Stimulated activated CD8-positive, alpha-beta memory T cell treated with anti-CD3 and anti-CD28 coated beads, Interleukin-4, amount 100 ng/mL, for 24 hours (primary cell): ENCODE measurements around the gene DHX32.
A peak's percentile ranks its signal among the peaks of the same experiment; 100 is the strongest.
"Not testable (repeated sequence)": the region's sequence is repeated elsewhere in the genome, so short reads cannot be mapped to it uniquely, and the experiment has no call there.

ENCODE experiments used
- DNase-seq: peaks from one replicate; pipeline ENCODE4 v3.0.0-alpha.2; 2020; ENCODE audit warnings: low read depth

DHX32 gene

GRCh38 chr10:125895130-125896087 lies 14.3 kb upstream of the DHX32 start:
- DNase-seq: peak; percentile 4

DNA sequence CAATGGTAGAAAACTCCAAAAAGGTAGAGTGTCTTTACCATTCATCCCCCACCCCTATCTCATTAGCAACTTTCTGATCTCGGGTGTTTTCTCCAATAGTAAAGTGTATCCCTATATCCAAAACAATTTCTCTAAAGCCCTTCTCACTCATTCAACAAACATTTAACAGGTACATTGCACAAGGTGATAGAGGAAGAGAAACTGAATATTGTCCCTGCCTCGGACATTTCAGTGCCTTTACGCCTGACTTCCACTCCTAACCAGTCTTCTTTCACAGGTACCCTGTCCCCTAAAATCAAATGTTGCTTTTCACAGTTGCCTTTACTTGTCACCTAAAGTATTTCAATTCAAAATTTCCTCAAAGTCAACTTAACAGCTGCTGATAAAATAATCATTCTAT lies 13.1 kb upstream of the DHX32 start:
- DNase-seq: not testable (repeated sequence)

DNA sequence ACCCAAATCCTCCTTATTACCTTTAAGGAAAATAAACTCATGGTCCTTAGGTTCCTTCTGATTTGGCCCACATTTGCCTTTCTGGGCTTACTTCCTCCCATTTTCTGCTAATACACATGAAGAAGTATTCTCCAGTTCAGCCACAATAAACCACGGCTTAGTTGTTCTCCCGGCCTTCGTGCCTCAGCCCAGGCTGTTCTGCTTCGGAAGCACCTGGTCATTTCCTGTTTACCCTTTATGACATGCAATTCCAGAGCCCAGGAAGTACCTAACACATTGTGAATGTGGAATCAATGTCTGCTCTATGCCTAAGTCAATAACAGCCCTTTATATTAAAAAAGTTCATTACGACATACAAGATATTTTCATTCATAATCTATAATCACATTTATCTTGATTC lies 11.3 kb upstream of the DHX32 start:
- DNase-seq: not testable (repeated sequence)

DNA sequence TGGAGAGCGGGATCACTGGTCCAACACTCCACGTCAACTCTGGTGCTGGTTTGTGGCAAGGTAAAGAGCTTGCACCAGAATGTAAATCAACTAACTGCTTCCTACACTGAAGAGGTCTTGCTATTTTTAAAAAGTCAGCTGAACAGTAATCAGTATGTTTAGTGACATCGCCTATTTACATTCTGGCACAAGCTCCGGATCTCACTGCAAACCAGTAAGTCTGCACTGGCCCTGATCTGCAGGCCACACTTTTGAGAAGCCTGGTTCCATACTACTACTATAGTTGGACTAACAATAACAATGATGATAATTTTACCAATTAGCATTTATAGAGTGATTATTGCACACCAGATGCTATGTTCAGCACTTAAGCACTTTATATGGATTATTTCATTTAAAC lies 8.3 kb upstream of the DHX32 start:
- not testable (repeated sequence) for DNase-seq

DNA sequence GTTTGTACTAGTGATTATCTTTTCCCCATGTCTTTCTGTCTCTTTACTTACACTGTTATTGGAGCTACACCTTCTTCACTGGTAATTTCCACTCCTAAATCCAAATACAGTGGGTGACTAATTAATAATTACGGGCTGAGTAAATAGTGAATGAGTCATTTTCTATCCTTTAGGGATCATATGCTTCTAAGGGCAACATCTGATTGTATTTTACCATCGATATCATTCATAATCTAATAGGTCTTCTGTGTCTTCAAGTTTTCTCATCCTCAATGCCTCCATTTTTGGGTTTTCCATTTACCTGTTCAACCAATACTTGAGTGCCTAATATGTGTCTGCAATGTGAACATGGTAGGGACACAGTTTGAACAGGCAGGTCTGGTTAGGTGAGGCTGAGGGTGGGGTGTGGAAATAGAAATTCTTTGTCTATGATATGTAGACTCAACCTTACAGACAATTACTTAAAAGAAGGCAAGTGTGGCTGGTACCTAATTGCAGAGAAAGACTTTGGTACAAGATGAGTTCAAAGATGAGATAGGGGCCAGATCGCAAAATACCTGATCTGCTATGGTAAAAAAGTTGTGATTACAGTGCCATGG lies 5.9 kb upstream of the DHX32 start:
- DNase-seq: no peak

- DNase-seq: no peak
These were observed 2.1 kb upstream of the DHX32 start for GRCh38 chr10:125883211-125883610.

- no peak for DNase-seq
These were observed 1.5 kb upstream of the DHX32 start for GRCh38 chr10:125882596-125882995.

- no peak for DNase-seq
These were observed 373 bp downstream of the DHX32 start for GRCh38 chr10:125880719-125881118.

- no peak for DNase-seq
These were observed 1.9 kb downstream of the DHX32 start for GRCh38 chr10:125878957-125879835.

- no peak for DNase-seq
These were observed 9.8 kb downstream of the DHX32 start for GRCh38 chr10:125871338-125871737.

DNA sequence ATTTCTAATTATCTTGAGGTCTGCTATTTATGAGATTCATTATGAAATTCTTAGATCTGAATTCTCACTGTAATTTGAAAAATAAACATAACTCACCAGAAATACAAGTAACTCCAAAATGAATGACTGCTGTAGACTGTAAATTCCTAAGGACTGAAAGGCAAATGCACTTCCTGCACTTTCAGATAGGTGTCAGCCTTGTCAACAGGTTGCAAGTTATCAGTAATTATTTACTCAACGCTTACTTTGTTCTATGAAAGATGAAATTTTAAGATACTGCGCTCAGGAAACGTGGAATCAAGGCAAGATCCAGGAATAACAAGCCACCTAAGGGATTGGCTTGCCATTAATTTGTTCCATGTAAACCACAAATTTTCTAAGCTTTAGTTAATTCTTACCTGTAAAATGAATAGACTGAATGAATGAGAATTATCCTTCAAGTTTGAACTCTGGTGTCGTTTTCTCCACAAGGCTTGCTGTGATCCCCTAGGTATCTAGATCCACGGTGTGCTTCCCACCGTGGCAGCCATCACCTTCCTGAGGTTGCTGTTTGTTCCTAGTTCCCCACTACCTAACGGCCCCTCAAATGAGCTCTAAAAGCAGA lies 12.6 kb downstream of the DHX32 start:
- DNase-seq: no peak

- no peak for DNase-seq
These were observed 14.6 kb downstream of the DHX32 start for GRCh38 chr10:125866421-125867029.

DNA sequence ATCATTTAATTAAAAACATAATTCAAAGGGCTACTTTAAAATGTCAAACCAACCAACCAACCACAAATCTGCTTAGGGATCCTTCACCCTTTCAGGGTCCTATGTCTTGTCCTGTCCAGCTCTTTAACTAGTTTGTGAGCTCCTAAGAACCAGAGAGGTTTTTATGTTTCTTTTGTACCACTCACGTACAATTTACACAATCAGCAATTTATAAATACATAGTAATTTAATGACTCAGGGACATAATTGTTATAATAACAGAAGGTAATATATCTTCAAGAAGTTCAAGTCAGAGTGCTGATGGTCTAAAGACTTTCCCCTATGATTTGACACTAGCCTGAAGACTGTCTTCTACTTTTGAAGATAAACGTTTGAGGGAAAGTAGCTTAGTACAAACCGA lies 16.0 kb downstream of the DHX32 start:
- DNase-seq: no peak

DNA sequence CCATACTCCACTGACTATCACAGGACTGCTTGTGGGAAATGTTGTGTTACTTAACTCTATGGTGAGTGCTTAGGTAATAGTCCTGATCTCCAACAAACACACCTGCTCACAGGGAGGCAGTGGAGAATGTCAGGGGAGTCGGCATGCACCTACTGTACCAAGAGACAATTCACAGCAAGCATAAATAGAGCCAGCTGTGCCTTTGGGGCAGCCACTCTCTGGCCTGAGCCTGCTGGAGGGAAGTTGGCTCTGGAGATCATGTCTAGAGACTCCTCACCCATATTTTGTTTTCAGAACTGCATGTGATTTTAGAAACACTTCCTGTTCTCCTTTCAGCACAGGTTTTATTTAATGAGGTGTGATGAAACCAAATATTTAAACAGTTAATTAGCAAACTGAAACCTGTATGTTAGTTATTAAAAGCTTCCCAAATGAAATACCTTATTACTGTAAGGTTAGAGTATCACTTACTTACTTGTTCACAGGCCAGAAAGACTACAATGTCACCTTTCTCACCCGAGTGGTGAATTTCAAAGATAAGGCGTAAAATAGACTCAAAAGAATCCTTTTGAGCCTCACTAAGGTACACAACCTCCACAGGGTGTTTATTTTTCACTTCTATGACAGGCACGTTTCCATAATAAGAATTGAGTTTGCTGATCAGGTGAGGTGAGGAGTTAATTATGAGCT lies 21.8 kb downstream of the DHX32 start:
- DNase-seq: no peak

DNA sequence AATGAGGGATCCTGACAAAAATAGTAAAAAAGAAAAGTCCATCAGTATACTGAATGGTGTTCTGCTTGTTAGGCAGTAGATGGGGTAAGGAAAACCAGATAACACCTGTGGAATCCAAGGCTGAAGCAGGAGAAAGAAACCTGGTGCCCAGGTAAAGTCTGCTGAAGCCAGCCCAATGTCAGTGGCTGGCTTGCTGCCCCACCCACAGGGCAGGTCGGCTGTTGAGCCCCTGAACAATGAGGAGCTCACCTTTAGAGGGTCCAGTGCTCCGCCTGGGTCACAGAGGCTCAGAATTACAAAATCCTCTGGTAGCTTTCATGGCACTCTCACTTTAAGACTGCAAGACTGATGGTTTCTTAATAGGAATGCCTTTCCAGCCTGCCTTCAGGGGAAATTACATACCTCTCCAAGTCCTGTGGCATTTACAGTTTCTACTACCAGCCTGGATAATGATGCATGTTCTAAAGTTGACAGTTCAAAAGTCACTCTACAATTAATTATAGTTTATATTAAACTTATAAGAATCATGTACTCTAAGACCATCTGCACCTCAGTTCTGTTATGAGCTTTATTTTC lies 23.8 kb downstream of the DHX32 start:
- DNase-seq: no peak

DNA sequence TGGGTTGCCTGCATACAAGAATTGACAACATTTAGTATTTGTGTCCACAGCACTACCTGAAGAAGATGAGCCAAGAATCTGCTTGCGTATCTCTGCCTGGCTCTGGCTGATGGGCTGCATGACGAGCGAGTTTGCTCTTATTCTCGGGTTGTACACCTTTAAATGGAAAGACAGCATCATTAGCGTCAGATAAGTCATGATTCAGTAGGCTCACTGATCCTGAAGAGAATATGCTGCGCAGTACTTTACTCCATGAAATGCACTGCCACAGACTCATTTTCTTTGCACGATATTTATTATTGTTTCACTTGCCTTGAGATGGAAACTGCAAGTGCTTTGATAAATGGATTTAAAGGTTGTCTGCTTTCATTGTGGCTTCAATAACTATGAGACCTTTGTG lies 28.6 kb downstream of the DHX32 start:
- no peak for DNase-seq

DNA sequence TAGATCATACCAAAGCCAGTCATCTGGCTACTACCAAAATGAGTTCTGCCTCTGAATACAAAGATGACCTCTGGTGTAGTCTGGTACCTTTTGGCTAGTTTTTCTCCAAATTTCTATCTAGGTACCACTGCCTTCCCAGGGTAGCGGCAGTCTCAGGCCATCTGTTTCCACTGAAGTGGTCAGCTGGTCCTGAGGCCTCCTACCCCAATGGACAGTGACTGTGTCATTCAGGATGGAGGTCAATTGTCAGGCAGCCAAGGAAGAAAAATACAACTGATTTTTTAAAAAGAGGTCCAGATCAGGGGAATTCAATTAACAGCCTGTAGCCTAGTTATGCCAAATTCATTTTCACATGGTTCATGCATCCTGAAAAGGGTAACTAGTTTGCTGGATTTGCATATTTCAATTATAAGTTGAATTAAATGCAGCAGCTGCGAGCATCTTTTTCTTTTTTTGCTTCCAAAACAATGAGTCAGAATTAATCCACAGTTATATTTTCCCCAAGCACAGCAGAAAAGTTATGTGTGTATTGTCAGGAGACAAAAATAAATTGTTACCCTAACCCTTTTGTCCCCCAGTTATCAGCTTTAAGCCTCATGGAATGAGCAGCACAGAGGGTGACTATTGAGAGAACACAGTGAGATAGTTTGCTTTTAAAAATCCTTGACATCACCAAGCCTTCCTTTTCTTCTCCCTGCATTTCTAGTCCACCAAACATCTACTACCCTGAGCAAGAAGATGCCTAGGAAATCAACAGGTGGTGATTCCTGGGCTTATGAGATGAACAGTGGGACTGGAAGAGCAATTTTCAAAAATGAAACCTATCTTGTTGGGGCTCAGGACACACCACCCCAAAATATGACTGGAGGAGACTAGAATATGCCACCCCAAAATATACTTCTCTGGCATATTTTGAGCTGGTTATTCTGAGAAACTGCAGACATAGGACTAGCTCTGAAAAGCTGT lies 30.0 kb downstream of the DHX32 start:
- no peak for DNase-seq

GRCh38 chr10:125849448-125849847 lies 31.6 kb downstream of the DHX32 start:
- no peak for DNase-seq

DNA sequence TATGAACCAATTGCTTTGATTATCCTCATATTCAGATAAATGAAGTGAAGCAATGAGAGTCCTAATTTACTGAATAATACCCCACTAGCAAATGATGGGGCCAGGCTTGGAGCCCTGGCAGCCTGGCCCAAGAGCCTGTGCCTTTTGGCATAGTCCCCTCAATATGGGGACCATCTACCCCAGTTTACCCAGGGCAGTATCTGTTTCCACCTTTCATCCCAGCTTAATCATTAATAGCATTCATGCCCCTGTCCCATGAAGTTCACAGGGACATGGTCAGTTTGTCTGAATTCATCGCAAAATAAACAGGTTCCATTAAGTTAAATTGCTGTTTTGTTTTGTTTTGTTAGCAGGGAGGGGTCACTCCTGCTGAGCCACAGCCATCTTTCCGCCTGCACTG lies 32.2 kb downstream of the DHX32 start:
- DNase-seq: no peak
